Fibroblast of lung (primary cell): ENCODE data around the gene CALM3. TPM values are rescaled to one million over a fixed set of nuclear protein-coding genes. Genes with fewer than 3 reads are reported as not detected.

Experiments used
- DNase-seq, 2 donors: peaks; one replicate each; pipeline versions ENCODE4 v3.0.0 to v3.0.0-alpha.2; 2010; ENCODE audit warnings: low read depth in 2 of 2
- H2AFZ ChIP-seq: 2 replicates; pipeline ENCODE4 v1.5.1; 2012; ENCODE audit warnings: low read length, control low read depth, inconsistent platforms
- H3K27ac ChIP-seq: 2 replicates; pipeline ENCODE4 v1.5.1; 2011; ENCODE audit warnings: low read length, control low read depth; ENCODE audit not compliant: insufficient read depth
- H3K27me3 ChIP-seq: 2 replicates; pipeline ENCODE4 v1.5.1; 2011; ENCODE audit warnings: mild to moderate bottlenecking, low read length; ENCODE audit not compliant: control insufficient read depth, insufficient read depth
- H3K36me3 ChIP-seq: 2 replicates; pipeline ENCODE4 v1.5.1; 2011; ENCODE audit warnings: low read length; ENCODE audit not compliant: control insufficient read depth, insufficient read depth
- H3K4me1 ChIP-seq: 2 replicates; pipeline ENCODE4 v1.5.1; 2011; ENCODE audit warnings: low read length; ENCODE audit not compliant: control insufficient read depth, insufficient read depth; ENCODE audit errors: extremely low read depth
- H3K4me2 ChIP-seq: 2 replicates; pipeline ENCODE4 v1.5.1; 2011; ENCODE audit warnings: low read length, control low read depth; ENCODE audit not compliant: insufficient read depth; ENCODE audit errors: extremely low read depth
- H3K4me3 ChIP-seq, 4 experiments: fragments of 200-600 bp in 1 of 4; sonication (generic) in 1 of 4; replicated peaks in 1 of 4; 2 replicates each; pipeline ENCODE4 v1.5.1; 2011 to 2016; ENCODE audit warnings: low read length in 4 of 4, low read depth in 3 of 4, mild to moderate bottlenecking in 3 of 4, control low read depth in 2 of 4, inconsistent platforms in 1 of 4, mixed read lengths in 1 of 4; ENCODE audit not compliant: insufficient read depth in 1 of 4; ENCODE audit errors: control extremely low read depth in 1 of 4
- H3K79me2 ChIP-seq: 2 replicates; pipeline ENCODE4 v1.5.1; 2012; ENCODE audit warnings: mild to moderate bottlenecking, low read length, inconsistent platforms; ENCODE audit not compliant: control insufficient read depth, insufficient read depth
- H3K9ac ChIP-seq: 2 replicates; pipeline ENCODE4 v1.5.1; 2011; ENCODE audit warnings: mild to moderate bottlenecking, low read length, control low read depth; ENCODE audit not compliant: insufficient read depth
- H3K9me3 ChIP-seq: 2 replicates; pipeline ENCODE4 v1.5.1; 2012; ENCODE audit warnings: low read depth, low read length; ENCODE audit not compliant: control insufficient read depth, insufficient read depth
- H4K20me1 ChIP-seq: 2 replicates; pipeline ENCODE4 v1.5.1; 2011; ENCODE audit warnings: low read length; ENCODE audit not compliant: control insufficient read depth, insufficient read depth; ENCODE audit errors: extremely low read depth
- EZH2 ChIP-seq: IDR thresholded peaks from 2 replicates; pipeline ENCODE4 v1.5.1; 2012; ENCODE audit warnings: low read length, control low read depth, mild to moderate bottlenecking; ENCODE audit errors: missing control alignments
- polyA plus RNA-seq, 2 donors: library from polyadenylated mRNA; depleted of rRNA in 1 of 2; stranded (reverse) in 1 of 2; unstranded in 1 of 2; fragments of >200 nt; gene quantifications; 2 replicates each; pipeline ENCODE4 v1.2.1, GENCODE V29; 2011 to 2012; ENCODE audit warnings: missing spikeins in 1 of 2
- total RNA-seq: library from RNA; depleted of rRNA; stranded (reverse); fragments of >200 nt; gene quantifications from 2 replicates; pipeline ENCODE4 v1.2.1, GENCODE V29; 2014
- TF ChIP-seq, protein P1 (sequence below), 2 donors: IDR thresholded peaks in 1 of 2; conservative IDR thresholded peaks in 1 of 2; 1 replicate in 1 of 2; 2 replicates in 1 of 2; pipeline ENCODE4 v1.5.1; 2011 to 2012; ENCODE audit warnings: low read length in 2 of 2, control low read depth in 1 of 2, inconsistent platforms in 1 of 2, low read depth in 1 of 2, mild to moderate bottlenecking in 1 of 2

The CALM3 gene
- total and polyA plus RNA-seq, 2 donors (not counting 1 experiment from before 2014, with no cell fraction given) = 160 to 901 TPM

DNA sequence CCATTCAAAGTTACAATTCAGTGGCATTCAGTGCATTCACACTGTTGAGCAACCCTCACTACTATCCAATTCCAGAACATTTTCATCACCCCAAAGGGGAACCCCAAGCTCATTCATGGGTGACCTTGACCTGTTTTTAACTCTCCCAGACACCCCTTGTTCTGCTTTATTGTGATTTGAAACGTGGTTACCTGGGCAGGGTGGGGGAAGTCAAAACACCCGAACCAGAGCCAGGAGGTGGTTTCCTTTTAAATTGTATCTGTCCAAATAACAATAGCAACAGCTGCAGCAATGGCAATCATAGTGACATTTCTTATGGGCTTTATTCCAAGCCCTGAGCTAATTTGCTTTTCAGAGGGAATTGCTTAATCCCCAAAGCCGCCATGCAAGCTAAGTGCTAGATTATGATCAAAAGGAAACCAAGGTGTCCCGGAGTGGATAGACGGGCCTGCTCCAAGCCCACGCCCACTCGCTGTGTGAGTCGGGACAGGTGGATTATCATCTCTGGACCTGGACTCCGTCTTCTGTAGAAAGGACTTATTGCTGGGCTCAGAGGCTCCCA lies 17.6 kb downstream of the CALM3 start:
- Histone ChIP-seq H3K27ac (no peak overlapping the region), H3K4me1 (peaks cover 36% of the 10 kb centered on the region), H3K79me2 (peaks cover 25% of the 10 kb centered on the region), H3K9me3 (no peaks in the 10 kb centered on the region), H3K27me3 (no peaks in the 10 kb centered on the region), H2AFZ (no peak overlapping the region), H4K20me1 (no peaks in the 10 kb centered on the region), H3K4me2 (no peak overlapping the region), H3K4me3 (no peak overlapping the region), H3K9ac (no peak overlapping the region), H3K36me3 (peaks cover 3% of the 10 kb centered on the region)
- TF ChIP-seq, protein P1, sequence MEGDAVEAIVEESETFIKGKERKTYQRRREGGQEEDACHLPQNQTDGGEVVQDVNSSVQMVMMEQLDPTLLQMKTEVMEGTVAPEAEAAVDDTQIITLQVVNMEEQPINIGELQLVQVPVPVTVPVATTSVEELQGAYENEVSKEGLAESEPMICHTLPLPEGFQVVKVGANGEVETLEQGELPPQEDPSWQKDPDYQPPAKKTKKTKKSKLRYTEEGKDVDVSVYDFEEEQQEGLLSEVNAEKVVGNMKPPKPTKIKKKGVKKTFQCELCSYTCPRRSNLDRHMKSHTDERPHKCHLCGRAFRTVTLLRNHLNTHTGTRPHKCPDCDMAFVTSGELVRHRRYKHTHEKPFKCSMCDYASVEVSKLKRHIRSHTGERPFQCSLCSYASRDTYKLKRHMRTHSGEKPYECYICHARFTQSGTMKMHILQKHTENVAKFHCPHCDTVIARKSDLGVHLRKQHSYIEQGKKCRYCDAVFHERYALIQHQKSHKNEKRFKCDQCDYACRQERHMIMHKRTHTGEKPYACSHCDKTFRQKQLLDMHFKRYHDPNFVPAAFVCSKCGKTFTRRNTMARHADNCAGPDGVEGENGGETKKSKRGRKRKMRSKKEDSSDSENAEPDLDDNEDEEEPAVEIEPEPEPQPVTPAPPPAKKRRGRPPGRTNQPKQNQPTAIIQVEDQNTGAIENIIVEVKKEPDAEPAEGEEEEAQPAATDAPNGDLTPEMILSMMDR (conservative IDR thresholded peaks at IDR 0.05 in 1 of 2, IDR thresholded peaks at IDR 0.05 in 1 of 2; ENCODE audit: low read depth in 1 of 2, low read length in 2 of 2) = no peak
- TF ChIP-seq EZH2 = no peak
- DNase-seq = peak in 1 of 2 donors; percentile 76

- Histone ChIP-seq H3K4me2 (peak overlapping the region; percentile 41), H3K27ac (no peak overlapping the region), H3K79me2 (peaks cover 30% of the 10 kb centered on the region), H3K4me3 (peak overlapping the region in 1 of 4 experiments; percentile 7), H3K36me3 (peaks cover 3% of the 10 kb centered on the region), H3K9me3 (no peaks in the 10 kb centered on the region), H2AFZ (no peak overlapping the region), H3K9ac (no peak overlapping the region), H3K27me3 (no peaks in the 10 kb centered on the region), H3K4me1 (peaks cover 38% of the 10 kb centered on the region), H4K20me1 (no peaks in the 10 kb centered on the region)
- TF ChIP-seq, protein P1 (conservative IDR thresholded peaks at IDR 0.05 in 1 of 2, IDR thresholded peaks at IDR 0.05 in 1 of 2; ENCODE audit: low read depth in 1 of 2, low read length in 2 of 2) = no peak
- no peak for TF ChIP-seq EZH2
- DNase-seq = no peak
Measured at GRCh38 chr19:46620267-46620666, 19.1 kb downstream of the CALM3 start.

- peak overlapping the region; percentile 58 for H3K27ac ChIP-seq
- H3K4me1 ChIP-seq = peaks cover 43% of the 10 kb centered on the region
- H3K4me3 ChIP-seq = peak overlapping the region in 3 of 4 experiments; percentile 45 to 56 (median 46)
- no peaks in the 10 kb centered on the region for H3K9me3 ChIP-seq
- H3K27me3 ChIP-seq = no peaks in the 10 kb centered on the region
- peaks cover 3% of the 10 kb centered on the region for H3K36me3 ChIP-seq
- no peaks in the 10 kb centered on the region for H4K20me1 ChIP-seq
- H3K9ac ChIP-seq = peak overlapping the region; percentile 62
- TF ChIP-seq, protein P1 (conservative IDR thresholded peaks at IDR 0.05 in 1 of 2, IDR thresholded peaks at IDR 0.05 in 1 of 2; ENCODE audit: low read depth in 1 of 2, low read length in 2 of 2) = no peak
- TF ChIP-seq EZH2 = no peak
- no peak overlapping the region for H2AFZ ChIP-seq
- peaks cover 30% of the 10 kb centered on the region for H3K79me2 ChIP-seq
- DNase-seq = peak; percentile 75 to 76
- H3K4me2 ChIP-seq = peak overlapping the region; percentile 93
Measured at GRCh38 chr19:46620716-46621115, 19.6 kb downstream of the CALM3 start.
